Ishikawa (cell line): Measurements from ENCODE around the gene KRTAP10-3.

Source experiments
- CEBPB ChIP-seq: IDR thresholded peaks from 2 replicates; pipeline ENCODE4 v1.6.1; 2012
- CREB1 ChIP-seq: IDR thresholded peaks from 2 replicates; pipeline ENCODE4 v1.6.1; 2012; ENCODE audit warnings: low read depth
- EGR1 ChIP-seq: IDR thresholded peaks from 2 replicates; pipeline ENCODE4 v1.6.1; 2012
- EP300 ChIP-seq: IDR thresholded peaks from 2 replicates; pipeline ENCODE4 v1.6.1; 2012; ENCODE audit warnings: borderline replicate concordance
- MAX ChIP-seq: IDR thresholded peaks from 2 replicates; pipeline ENCODE4 v1.6.1; 2012
- RAD21 ChIP-seq: IDR thresholded peaks from 2 replicates; pipeline ENCODE4 v1.6.1; 2012; ENCODE audit warnings: low read depth
- REST ChIP-seq: IDR thresholded peaks from 2 replicates; pipeline ENCODE4 v1.6.1; 2012; ENCODE audit warnings: low read depth, mild to moderate bottlenecking
- TAF1 ChIP-seq: IDR thresholded peaks from 2 replicates; pipeline ENCODE4 v1.6.1; 2012; ENCODE audit warnings: low read depth, mild to moderate bottlenecking
- YY1 ChIP-seq: IDR thresholded peaks from 2 replicates; pipeline ENCODE4 v1.6.1; 2012; ENCODE audit warnings: low read depth
- ZBTB7A ChIP-seq: IDR thresholded peaks from 2 replicates; pipeline ENCODE4 v1.6.1; 2012; ENCODE audit warnings: low read depth
- TF ChIP-seq, protein P1 (sequence below): IDR thresholded peaks from 2 replicates; pipeline ENCODE4 v1.6.1; 2012

DNA sequence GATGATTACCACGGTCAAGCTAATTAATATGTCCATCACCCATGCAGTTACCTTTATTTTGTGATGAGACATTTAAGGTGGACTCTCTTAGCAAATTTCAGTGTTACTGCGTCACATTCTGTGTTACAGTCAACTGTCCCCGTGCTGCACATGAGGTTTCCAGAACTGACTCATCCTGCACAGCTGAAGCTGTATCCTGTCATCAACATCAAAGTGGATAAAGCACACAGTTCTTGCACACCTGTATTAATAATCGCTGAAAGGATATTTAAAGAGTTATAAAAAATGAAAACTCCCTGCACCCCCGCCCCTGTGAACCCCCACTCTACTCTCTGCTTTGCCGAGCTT lies 25.2 kb upstream of the KRTAP10-3 start:
- TF ChIP-seq MAX (no peak), REST (no peak), EGR1 (no peak), TAF1 (no peak), EP300 (no peak), CEBPB (no peak), ZBTB7A (no peak), YY1 (no peak), RAD21 (no peak), CREB1 (no peak)
- TF ChIP-seq, protein P1, sequence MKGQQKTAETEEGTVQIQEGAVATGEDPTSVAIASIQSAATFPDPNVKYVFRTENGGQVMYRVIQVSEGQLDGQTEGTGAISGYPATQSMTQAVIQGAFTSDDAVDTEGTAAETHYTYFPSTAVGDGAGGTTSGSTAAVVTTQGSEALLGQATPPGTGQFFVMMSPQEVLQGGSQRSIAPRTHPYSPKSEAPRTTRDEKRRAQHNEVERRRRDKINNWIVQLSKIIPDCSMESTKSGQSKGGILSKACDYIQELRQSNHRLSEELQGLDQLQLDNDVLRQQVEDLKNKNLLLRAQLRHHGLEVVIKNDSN: no peak
